Breast epithelium (tissue), 3 donors: Measurements from ENCODE around the gene LEFTY2.

Experiments
- CTCF ChIP-seq, 3 donors: fragments of 450-650 bp; IDR thresholded peaks; one replicate each; pipeline ENCODE4 v1.5.1; 2016 to 2017; ENCODE audit warnings: antibody characterized with exemption in 3 of 3, mild to moderate bottlenecking in 3 of 3, moderate library complexity in 3 of 3
- POLR2A ChIP-seq: fragments of 450-650 bp; IDR thresholded peaks from one replicate; pipeline ENCODE4 v1.6.1; 2016; ENCODE audit warnings: antibody characterized with exemption, mild to moderate bottlenecking, moderate library complexity
- POLR2AphosphoS5 ChIP-seq, 3 donors: sonication (generic); formaldehyde crosslinking; IDR thresholded peaks; one replicate each; pipeline ENCODE4 v1.6.1; 2017; ENCODE audit warnings: antibody characterized with exemption in 3 of 3

- TF ChIP-seq POLR2A: no peak
- TF ChIP-seq CTCF (IDR thresholded peaks at IDR 0.05): no peak
- no peak for TF ChIP-seq POLR2AphosphoS5 (IDR thresholded peaks at IDR 0.05)
Measured at GRCh38 chr1:225977937-225978748, 37.1 kb upstream of the LEFTY2 start.
